ENCODE data around the gene CMSS1. TPM values are rescaled to one million over a fixed set of nuclear protein-coding genes. Genes with fewer than 3 reads are reported as not detected.
A peak's percentile ranks its signal among the peaks of the same experiment; 100 is the strongest.

The CMSS1 gene
- 22.7 TPM for polyA plus RNA-seq

GRCh38 chr3:99817437-99818240, at the start of gene CMSS1:
Gene CMSS1, plus strand, starts transcription at chr3:99817862.
- Mint-ChIP-seq H3K9me3 (no peaks in the 10 kb centered on the region), H3K4me3 (peak within 1 kb of the TSS; percentile 94 to 99 (median 98)), H3K27ac (peak within 1 kb of the TSS; percentile 99), H3K36me3 (peaks cover 5% of the 10 kb centered on the region), H3K4me1 (peaks cover 15 to 42% (median 19%) of the 10 kb centered on the region in 3 donors), H3K27me3 (no peaks in the 10 kb centered on the region)

- Mint-ChIP-seq H3K27ac (no peak overlapping the region), H3K9me3 (no peaks in the 10 kb centered on the region), H3K4me1 (no peaks in the 10 kb centered on the region), H3K4me3 (no peak overlapping the region), H3K36me3 (no peaks in the 10 kb centered on the region), H3K27me3 (no peaks in the 10 kb centered on the region)
Observed at GRCh38 chr3:99768126-99768525, 49.5 kb upstream of the CMSS1 start.

GRCh38 chr3:99768808-99769501, 48.7 kb upstream of the CMSS1 start:
- Mint-ChIP-seq H3K4me1 (no peaks in the 10 kb centered on the region), H3K27ac (no peak overlapping the region), H3K27me3 (no peaks in the 10 kb centered on the region), H3K36me3 (no peaks in the 10 kb centered on the region), H3K9me3 (no peaks in the 10 kb centered on the region), H3K4me3 (no peak overlapping the region)

- H3K9me3 Mint-ChIP-seq: no peaks in the 10 kb centered on the region
Observed at GRCh38 chr3:99772171-99772570, 45.5 kb upstream of the CMSS1 start.

GRCh38 chr3:99772671-99773070, 45.0 kb upstream of the CMSS1 start:
- no peaks in the 10 kb centered on the region for H3K9me3 Mint-ChIP-seq
- no peaks in the 10 kb centered on the region for H3K27me3 Mint-ChIP-seq
- no peaks in the 10 kb centered on the region for H3K36me3 Mint-ChIP-seq
- no peaks in the 10 kb centered on the region for H3K4me1 Mint-ChIP-seq
- H3K4me3 Mint-ChIP-seq: no peak overlapping the region
- no peak overlapping the region for H3K27ac Mint-ChIP-seq

More at GRCh38 chr3:99772171-99772570, 45.5 kb upstream of the CMSS1 start:
- H3K4me1 Mint-ChIP-seq: no peaks in the 10 kb centered on the region
- no peaks in the 10 kb centered on the region for H3K27me3 Mint-ChIP-seq
- H3K27ac Mint-ChIP-seq: no peak overlapping the region
- no peaks in the 10 kb centered on the region for H3K36me3 Mint-ChIP-seq
- H3K4me3 Mint-ChIP-seq: no peak overlapping the region

- no peaks in the 10 kb centered on the region for H3K9me3 Mint-ChIP-seq
- H3K4me3 Mint-ChIP-seq: no peak overlapping the region
- no peak overlapping the region for H3K27ac Mint-ChIP-seq
- H3K4me1 Mint-ChIP-seq: no peaks in the 10 kb centered on the region
- H3K27me3 Mint-ChIP-seq: no peaks in the 10 kb centered on the region
- H3K36me3 Mint-ChIP-seq: no peaks in the 10 kb centered on the region
Observed at GRCh38 chr3:99774467-99774866, 43.2 kb upstream of the CMSS1 start.

- Mint-ChIP-seq H3K36me3 (no peaks in the 10 kb centered on the region), H3K27ac (no peak overlapping the region), H3K4me1 (no peaks in the 10 kb centered on the region), H3K4me3 (no peak overlapping the region), H3K27me3 (peaks cover 5% of the 10 kb centered on the region), H3K9me3 (no peaks in the 10 kb centered on the region)
Observed at GRCh38 chr3:99776516-99777209, 41.0 kb upstream of the CMSS1 start.

GRCh38 chr3:99777210-99777549, 40.5 kb upstream of the CMSS1 start:
- Mint-ChIP-seq H3K4me3 (no peak overlapping the region), H3K27me3 (peaks cover 5% of the 10 kb centered on the region)

GRCh38 chr3:99777708-99778107, 40.0 kb upstream of the CMSS1 start:
- Mint-ChIP-seq H3K27me3 (peaks cover 5% of the 10 kb centered on the region), H3K27ac (no peak overlapping the region), H3K36me3 (no peaks in the 10 kb centered on the region), H3K9me3 (no peaks in the 10 kb centered on the region), H3K4me1 (no peaks in the 10 kb centered on the region), H3K4me3 (no peak overlapping the region)

More at GRCh38 chr3:99777210-99777549, 40.5 kb upstream of the CMSS1 start:
- Mint-ChIP-seq H3K27ac (no peak overlapping the region), H3K4me1 (no peaks in the 10 kb centered on the region), H3K36me3 (no peaks in the 10 kb centered on the region), H3K9me3 (no peaks in the 10 kb centered on the region)

GRCh38 chr3:99780749-99781148, 36.9 kb upstream of the CMSS1 start:
- no peaks in the 10 kb centered on the region for H3K4me1 Mint-ChIP-seq
- no peak overlapping the region for H3K4me3 Mint-ChIP-seq
- H3K9me3 Mint-ChIP-seq: no peaks in the 10 kb centered on the region
- H3K27me3 Mint-ChIP-seq: peaks cover 5% of the 10 kb centered on the region
- no peaks in the 10 kb centered on the region for H3K36me3 Mint-ChIP-seq
- no peak overlapping the region for H3K27ac Mint-ChIP-seq

GRCh38 chr3:99781761-99782160, 35.9 kb upstream of the CMSS1 start:
- H3K4me1 Mint-ChIP-seq: no peaks in the 10 kb centered on the region
- peaks cover 5% of the 10 kb centered on the region for H3K27me3 Mint-ChIP-seq
- no peaks in the 10 kb centered on the region for H3K9me3 Mint-ChIP-seq
- H3K27ac Mint-ChIP-seq: no peak overlapping the region
- no peaks in the 10 kb centered on the region for H3K36me3 Mint-ChIP-seq
- no peak overlapping the region for H3K4me3 Mint-ChIP-seq

GRCh38 chr3:99783011-99783573, 34.6 kb upstream of the CMSS1 start:
- Mint-ChIP-seq H3K27ac (no peak overlapping the region), H3K36me3 (no peaks in the 10 kb centered on the region)

GRCh38 chr3:99789011-99789721, 28.5 kb upstream of the CMSS1 start:
- Mint-ChIP-seq H3K27me3 (peaks cover 4% of the 10 kb centered on the region), H3K27ac (no peak overlapping the region), H3K4me3 (no peak overlapping the region), H3K4me1 (peaks cover 0 to 2% (median 0%) of the 10 kb centered on the region in 3 donors), H3K36me3 (peaks cover 2% of the 10 kb centered on the region), H3K9me3 (no peaks in the 10 kb centered on the region)

More at GRCh38 chr3:99783011-99783573, 34.6 kb upstream of the CMSS1 start:
- H3K9me3 Mint-ChIP-seq: no peaks in the 10 kb centered on the region
- H3K4me1 Mint-ChIP-seq: no peaks in the 10 kb centered on the region
- no peak overlapping the region for H3K4me3 Mint-ChIP-seq
- peaks cover 5% of the 10 kb centered on the region for H3K27me3 Mint-ChIP-seq

- Mint-ChIP-seq H3K27me3 (peaks cover 4% of the 10 kb centered on the region), H3K4me3 (no peak overlapping the region), H3K36me3 (peaks cover 2% of the 10 kb centered on the region), H3K27ac (no peak overlapping the region), H3K4me1 (no peaks in the 10 kb centered on the region), H3K9me3 (peaks cover 0 to 3% (median 0%) of the 10 kb centered on the region in 3 donors)
Observed at GRCh38 chr3:99794485-99794884, 23.2 kb upstream of the CMSS1 start.

Measured in IgD-negative memory B cell (primary cell).